H1 (cell line): ENCODE results near the gene PDK1. TPM values are rescaled to one million over a fixed set of nuclear protein-coding genes. Genes with fewer than 3 reads are reported as not detected.

Experiments used
- PHF8 ChIP-seq: fragments of 200-600 bp; sonication (generic); conservative IDR thresholded peaks from 2 replicates; pipeline ENCODE4 v1.7.1; 2012; ENCODE audit warnings: low read depth, mild to moderate bottlenecking, inconsistent platforms, low read length, moderate library complexity
- polyA plus RNA-seq, 7 experiments: library from polyadenylated mRNA; depleted of rRNA in 3 of 7; stranded (reverse) in 5 of 7; unstranded in 2 of 7; fragments of >200 nt in 5 of 7; fragments of 200-250 nt in 2 of 7; gene quantifications; 1 replicate in 5 of 7; 2 replicates in 1 of 7; 4 replicates in 1 of 7; pipeline versions ENCODE4 v1.2.1 to v1.2.3, GENCODE V29; 2011 to 2013; ENCODE audit warnings: missing spikeins in 2 of 7, mixed read lengths in 2 of 7
- total RNA-seq: library from RNA; stranded (reverse); fragmentation: NEBNext Ultra II Directional; extraction: Animal tissue kit (Norgen Biotek cat#: 25700); gene quantifications from 2 replicates; pipeline ENCODE4 v1.2.1, GENCODE V29; 2021

The PDK1 gene
- total and polyA plus RNA-seq, 2 of the 8 experiments (the other 6 are each of a cell fraction or from before 2014, with no cell fraction given), result 18.2 to 21.9 TPM

DNA sequence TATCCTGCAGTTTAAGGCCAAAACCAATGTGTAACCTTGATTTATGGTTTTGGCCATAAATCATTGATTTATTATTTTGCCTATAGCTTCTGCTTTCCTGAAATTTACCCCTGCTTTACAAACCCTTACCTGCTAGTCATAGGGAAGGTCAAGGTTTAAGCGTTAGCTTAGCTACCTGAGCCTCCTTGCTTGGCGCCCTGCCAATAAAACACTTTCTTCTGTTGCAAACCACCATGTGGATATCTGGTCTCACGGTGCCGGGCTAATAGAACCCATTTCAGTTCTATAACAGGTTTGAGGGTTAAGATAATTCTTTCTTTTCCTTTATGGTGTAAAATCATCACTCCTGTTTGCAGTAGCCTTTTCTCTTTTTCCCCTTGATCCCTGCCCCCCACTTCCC, 72.2 kb downstream of the PDK1 start (continued):
- no peak for TF ChIP-seq PHF8
- TF ChIP-seq, all 59 proteins: peak for 0
